PC-3 (cell line): ENCODE measurements around the gene LYG1.

Experiments used
- CTCF ChIP-seq: fragments of 300-600 bp; sonication (generic); conservative IDR thresholded peaks from 2 replicates; pipeline ENCODE4 v1.5.1; 2017; ENCODE audit warnings: antibody characterized with exemption, low read depth, mild to moderate bottlenecking, low read length
- EZH2 ChIP-seq: fragments of 300-600 bp; sonication (generic); IDR thresholded peaks from one replicate; pipeline ENCODE4 v1.6.1; 2017; ENCODE audit warnings: antibody characterized with exemption, mild to moderate bottlenecking, low read length; ENCODE audit not compliant: unreplicated experiment

GRCh38 chr2:99275882-99276281 lies 25.1 kb downstream of the LYG1 start:
- TF ChIP-seq EZH2 (no peak), CTCF (no peak)
